Liver (tissue), 9 donors: ENCODE data around the gene LRPPRC. TPM values are rescaled to one million over a fixed set of nuclear protein-coding genes. Genes with fewer than 3 reads are reported as not detected.

Source experiments
- DNase-seq: peaks from one replicate; pipeline ENCODE4 v3.0.0-alpha.2; 2017; ENCODE audit warnings: low spot score
- H3K27ac ChIP-seq, 2 donors: one replicate each; pipeline ENCODE4 v1.7.0; 2013; ENCODE audit warnings: inconsistent platforms in 2 of 2, low read length in 2 of 2, control low read depth in 1 of 2, low read depth in 1 of 2, mild to moderate bottlenecking in 1 of 2
- H3K27me3 ChIP-seq, 4 donors: one replicate each; pipeline versions ENCODE4 v1.6.1 to v1.7.0; 2013; ENCODE audit warnings: low read length in 3 of 4, inconsistent platforms in 1 of 4, mild to moderate bottlenecking in 1 of 4, moderate library complexity in 1 of 4; ENCODE audit not compliant: control insufficient read depth in 4 of 4, insufficient read depth in 4 of 4
- H3K36me3 ChIP-seq, 4 donors: one replicate each; pipeline versions ENCODE4 v1.6.1 to v1.7.0; 2013; ENCODE audit warnings: low read length in 3 of 4, mild to moderate bottlenecking in 3 of 4, low read depth in 1 of 4, moderate library complexity in 1 of 4; ENCODE audit not compliant: control insufficient read depth in 4 of 4, insufficient read depth in 3 of 4
- H3K4me1 ChIP-seq, 4 donors: one replicate each; pipeline versions ENCODE4 v1.6.1 to v1.7.0; 2013; ENCODE audit warnings: low read length in 3 of 4, mild to moderate bottlenecking in 3 of 4, moderate library complexity in 1 of 4; ENCODE audit not compliant: control insufficient read depth in 4 of 4, insufficient read depth in 4 of 4
- H3K4me3 ChIP-seq, 3 donors: one replicate each; pipeline versions ENCODE4 v1.6.1 to v1.7.0; 2013; ENCODE audit warnings: low read length in 3 of 3, control low read depth in 1 of 3, low read depth in 1 of 3, mild to moderate bottlenecking in 1 of 3
- H3K9ac ChIP-seq, 2 donors: one replicate each; pipeline ENCODE4 v1.7.0; 2013; ENCODE audit warnings: low read length in 2 of 2, mild to moderate bottlenecking in 2 of 2, moderate library complexity in 2 of 2, control low read depth in 1 of 2, low read depth in 1 of 2
- H3K9me3 ChIP-seq, 4 donors: one replicate each; pipeline versions ENCODE4 v1.6.1 to v1.7.0; 2013; ENCODE audit warnings: low read length in 3 of 4; ENCODE audit not compliant: control insufficient read depth in 4 of 4
- ATF3 ChIP-seq: IDR thresholded peaks from 2 replicates; pipeline ENCODE4 v1.6.1; 2016; ENCODE audit warnings: antibody characterized with exemption
- EGR1 ChIP-seq, 2 donors: IDR thresholded peaks; 2 replicates each; pipeline ENCODE4 v1.6.1; 2016 to 2018; ENCODE audit warnings: antibody characterized with exemption in 2 of 2, low read depth in 2 of 2
- FOXA1 ChIP-seq: IDR thresholded peaks from 2 replicates; pipeline ENCODE4 v1.6.1; 2016; ENCODE audit warnings: antibody characterized with exemption
- FOXA2 ChIP-seq: IDR thresholded peaks from 2 replicates; pipeline ENCODE4 v1.6.1; 2016; ENCODE audit warnings: antibody characterized with exemption
- GABPA ChIP-seq, 2 donors: IDR thresholded peaks in 1 of 2; conservative IDR thresholded peaks in 1 of 2; 2 replicates each; pipeline ENCODE4 v1.6.1; 2016; ENCODE audit warnings: antibody characterized with exemption in 2 of 2, mild to moderate bottlenecking in 1 of 2, moderate library complexity in 1 of 2
- HNF4A ChIP-seq, 2 donors: conservative IDR thresholded peaks; 2 replicates each; pipeline ENCODE4 v1.6.1; 2016; ENCODE audit warnings: antibody characterized with exemption in 2 of 2, mild to moderate bottlenecking in 2 of 2
- HNF4G ChIP-seq: IDR thresholded peaks from 2 replicates; pipeline ENCODE4 v1.6.1; 2016; ENCODE audit warnings: antibody characterized with exemption
- JUND ChIP-seq, 2 donors: IDR thresholded peaks; 2 replicates each; pipeline ENCODE4 v1.6.1; 2016; ENCODE audit warnings: antibody characterized with exemption in 2 of 2
- NR2F2 ChIP-seq: IDR thresholded peaks from 2 replicates; pipeline ENCODE4 v1.6.1; 2016; ENCODE audit warnings: antibody characterized with exemption
- RAD21 ChIP-seq, 2 donors: IDR thresholded peaks; 2 replicates each; pipeline ENCODE4 v1.6.1; 2016; ENCODE audit warnings: antibody characterized with exemption in 2 of 2, mild to moderate bottlenecking in 2 of 2
- RXRA ChIP-seq, 2 donors: IDR thresholded peaks; 2 replicates each; pipeline ENCODE4 v1.6.1; 2017 to 2018; ENCODE audit warnings: antibody characterized with exemption in 2 of 2, mild to moderate bottlenecking in 1 of 2
- SP1 ChIP-seq: IDR thresholded peaks from 2 replicates; pipeline ENCODE4 v1.6.1; 2018; ENCODE audit warnings: antibody characterized with exemption, mild to moderate bottlenecking
- TAF1 ChIP-seq: conservative IDR thresholded peaks from 2 replicates; pipeline ENCODE4 v1.6.1; 2016; ENCODE audit warnings: antibody characterized with exemption, mild to moderate bottlenecking
- YY1 ChIP-seq: IDR thresholded peaks from 2 replicates; pipeline ENCODE4 v1.6.1; 2016; ENCODE audit warnings: antibody characterized with exemption, mild to moderate bottlenecking
- WGBS: extraction: QIAGEN DNeasy Blood & Tissue Kit; methylation state at CpG from one replicate; pipeline ENCODE4 v1.1.7; 2013; 5-methylcytosine and 5-hydroxymethylcytosine counted together
- polyA plus RNA-seq, 2 donors: library from polyadenylated mRNA; stranded (reverse) in 1 of 2; unstranded in 1 of 2; fragments of 200-250 nt in 1 of 2; fragments of >200 nt in 1 of 2; fragmentation: Nextera tagmentation in 1 of 2; extraction: Ambion mirVana in 1 of 2; gene quantifications; one replicate each; pipeline versions ENCODE4 v1.2.1 to v1.2.3, GENCODE V29; 2013 to 2015
- total RNA-seq, 2 donors: library from RNA; depleted of rRNA; stranded (reverse); fragments of >200 nt; gene quantifications; one replicate each; pipeline ENCODE4 v1.2.3, GENCODE V29; 2014
- TF ChIP-seq, protein P1 (sequence below): IDR thresholded peaks from 2 replicates; pipeline ENCODE4 v1.6.1; 2016; ENCODE audit warnings: antibody characterized with exemption
- TF ChIP-seq, protein P2 (sequence below): IDR thresholded peaks from 2 replicates; pipeline ENCODE4 v1.6.1; 2016; ENCODE audit warnings: antibody characterized with exemption, mild to moderate bottlenecking
- TF ChIP-seq, protein P3 (sequence below): fragments of 150-350 bp; IDR thresholded peaks from 2 replicates; pipeline ENCODE4 v1.5.1; 2017; ENCODE audit warnings: improper control_type of control experiment, low read depth, low read length; ENCODE audit not compliant: missing input control
- TF ChIP-seq, protein P4 (sequence below): IDR thresholded peaks from 2 replicates; pipeline ENCODE4 v1.6.1; 2016; ENCODE audit warnings: antibody characterized with exemption
- donor health status: healthy.
- donor health status: healthy.
- donor health status: healthy.
- donor health status: healthy.
- donor health status: healthy.

The LRPPRC gene
- total and polyA plus RNA-seq, 4 donors: 24.5 to 62.3 (median 34.4) TPM

DNA sequence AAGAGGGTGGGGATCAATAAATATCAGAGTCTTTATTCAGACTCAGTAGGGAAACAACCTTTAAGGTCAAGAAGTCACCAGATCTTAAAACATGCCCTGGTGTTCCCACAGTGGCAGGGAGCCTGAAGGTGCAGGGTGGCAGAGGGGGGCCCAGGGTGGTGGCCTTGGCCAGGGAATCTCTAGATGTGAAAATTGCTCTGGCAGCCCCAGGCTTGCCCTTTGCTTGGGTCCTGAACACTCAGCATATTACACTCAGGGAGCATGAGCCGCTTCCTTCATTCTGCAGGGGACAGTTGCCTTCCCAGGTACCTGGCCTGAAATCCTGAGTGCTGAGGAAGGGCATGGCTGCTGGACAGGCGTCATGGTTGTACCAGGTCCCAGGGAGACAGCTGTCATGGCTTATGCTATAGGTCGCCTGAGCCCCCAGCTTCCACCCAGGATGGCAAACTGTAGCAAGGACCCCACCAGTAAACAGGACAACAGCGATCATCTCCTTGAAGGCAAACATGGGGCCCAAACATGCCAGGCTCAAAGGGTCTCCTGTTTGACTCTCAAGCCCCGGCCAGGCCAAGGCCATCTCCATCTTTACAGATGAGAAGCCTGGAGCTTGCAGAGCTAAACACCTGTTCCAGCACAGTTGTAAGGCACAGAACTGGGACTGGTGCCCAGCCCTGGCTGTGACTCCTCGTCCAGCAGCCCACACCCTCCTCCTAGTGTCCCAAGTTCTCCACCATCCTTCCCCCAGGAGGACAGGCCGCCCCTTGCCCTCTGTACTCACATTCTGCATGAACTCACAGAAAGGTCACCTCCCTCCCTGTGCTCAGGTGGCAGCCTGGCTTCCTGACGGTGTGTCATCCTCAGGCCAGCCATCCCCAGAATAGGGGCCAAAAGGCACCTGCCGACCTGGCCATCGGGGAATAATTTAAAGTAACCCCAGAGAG, 142.4 kb downstream of the LRPPRC start:
- TF ChIP-seq YY1: no peak
- TF ChIP-seq, protein P1, sequence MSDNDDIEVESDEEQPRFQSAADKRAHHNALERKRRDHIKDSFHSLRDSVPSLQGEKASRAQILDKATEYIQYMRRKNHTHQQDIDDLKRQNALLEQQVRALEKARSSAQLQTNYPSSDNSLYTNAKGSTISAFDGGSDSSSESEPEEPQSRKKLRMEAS: no peak
- no peak for TF ChIP-seq FOXA2
- no peak for TF ChIP-seq GABPA (IDR thresholded peaks at IDR 0.05 in 1 of 2, conservative IDR thresholded peaks at IDR 0.05 in 1 of 2)
- no peak for TF ChIP-seq FOXA1
- no peak for TF ChIP-seq HNF4G
- peak in 1 of 2 donors; percentile 22 for TF ChIP-seq RAD21 (IDR thresholded peaks at IDR 0.05)
- TF ChIP-seq RXRA (IDR thresholded peaks at IDR 0.05): peak; percentile 42 to 80
- TF ChIP-seq, protein P2, sequence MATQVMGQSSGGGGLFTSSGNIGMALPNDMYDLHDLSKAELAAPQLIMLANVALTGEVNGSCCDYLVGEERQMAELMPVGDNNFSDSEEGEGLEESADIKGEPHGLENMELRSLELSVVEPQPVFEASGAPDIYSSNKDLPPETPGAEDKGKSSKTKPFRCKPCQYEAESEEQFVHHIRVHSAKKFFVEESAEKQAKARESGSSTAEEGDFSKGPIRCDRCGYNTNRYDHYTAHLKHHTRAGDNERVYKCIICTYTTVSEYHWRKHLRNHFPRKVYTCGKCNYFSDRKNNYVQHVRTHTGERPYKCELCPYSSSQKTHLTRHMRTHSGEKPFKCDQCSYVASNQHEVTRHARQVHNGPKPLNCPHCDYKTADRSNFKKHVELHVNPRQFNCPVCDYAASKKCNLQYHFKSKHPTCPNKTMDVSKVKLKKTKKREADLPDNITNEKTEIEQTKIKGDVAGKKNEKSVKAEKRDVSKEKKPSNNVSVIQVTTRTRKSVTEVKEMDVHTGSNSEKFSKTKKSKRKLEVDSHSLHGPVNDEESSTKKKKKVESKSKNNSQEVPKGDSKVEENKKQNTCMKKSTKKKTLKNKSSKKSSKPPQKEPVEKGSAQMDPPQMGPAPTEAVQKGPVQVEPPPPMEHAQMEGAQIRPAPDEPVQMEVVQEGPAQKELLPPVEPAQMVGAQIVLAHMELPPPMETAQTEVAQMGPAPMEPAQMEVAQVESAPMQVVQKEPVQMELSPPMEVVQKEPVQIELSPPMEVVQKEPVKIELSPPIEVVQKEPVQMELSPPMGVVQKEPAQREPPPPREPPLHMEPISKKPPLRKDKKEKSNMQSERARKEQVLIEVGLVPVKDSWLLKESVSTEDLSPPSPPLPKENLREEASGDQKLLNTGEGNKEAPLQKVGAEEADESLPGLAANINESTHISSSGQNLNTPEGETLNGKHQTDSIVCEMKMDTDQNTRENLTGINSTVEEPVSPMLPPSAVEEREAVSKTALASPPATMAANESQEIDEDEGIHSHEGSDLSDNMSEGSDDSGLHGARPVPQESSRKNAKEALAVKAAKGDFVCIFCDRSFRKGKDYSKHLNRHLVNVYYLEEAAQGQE: no peak
- TF ChIP-seq, protein P3, sequence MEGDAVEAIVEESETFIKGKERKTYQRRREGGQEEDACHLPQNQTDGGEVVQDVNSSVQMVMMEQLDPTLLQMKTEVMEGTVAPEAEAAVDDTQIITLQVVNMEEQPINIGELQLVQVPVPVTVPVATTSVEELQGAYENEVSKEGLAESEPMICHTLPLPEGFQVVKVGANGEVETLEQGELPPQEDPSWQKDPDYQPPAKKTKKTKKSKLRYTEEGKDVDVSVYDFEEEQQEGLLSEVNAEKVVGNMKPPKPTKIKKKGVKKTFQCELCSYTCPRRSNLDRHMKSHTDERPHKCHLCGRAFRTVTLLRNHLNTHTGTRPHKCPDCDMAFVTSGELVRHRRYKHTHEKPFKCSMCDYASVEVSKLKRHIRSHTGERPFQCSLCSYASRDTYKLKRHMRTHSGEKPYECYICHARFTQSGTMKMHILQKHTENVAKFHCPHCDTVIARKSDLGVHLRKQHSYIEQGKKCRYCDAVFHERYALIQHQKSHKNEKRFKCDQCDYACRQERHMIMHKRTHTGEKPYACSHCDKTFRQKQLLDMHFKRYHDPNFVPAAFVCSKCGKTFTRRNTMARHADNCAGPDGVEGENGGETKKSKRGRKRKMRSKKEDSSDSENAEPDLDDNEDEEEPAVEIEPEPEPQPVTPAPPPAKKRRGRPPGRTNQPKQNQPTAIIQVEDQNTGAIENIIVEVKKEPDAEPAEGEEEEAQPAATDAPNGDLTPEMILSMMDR: no peak
- TF ChIP-seq TAF1: no peak
- no peak for TF ChIP-seq JUND (IDR thresholded peaks at IDR 0.05)
- TF ChIP-seq, protein P4, sequence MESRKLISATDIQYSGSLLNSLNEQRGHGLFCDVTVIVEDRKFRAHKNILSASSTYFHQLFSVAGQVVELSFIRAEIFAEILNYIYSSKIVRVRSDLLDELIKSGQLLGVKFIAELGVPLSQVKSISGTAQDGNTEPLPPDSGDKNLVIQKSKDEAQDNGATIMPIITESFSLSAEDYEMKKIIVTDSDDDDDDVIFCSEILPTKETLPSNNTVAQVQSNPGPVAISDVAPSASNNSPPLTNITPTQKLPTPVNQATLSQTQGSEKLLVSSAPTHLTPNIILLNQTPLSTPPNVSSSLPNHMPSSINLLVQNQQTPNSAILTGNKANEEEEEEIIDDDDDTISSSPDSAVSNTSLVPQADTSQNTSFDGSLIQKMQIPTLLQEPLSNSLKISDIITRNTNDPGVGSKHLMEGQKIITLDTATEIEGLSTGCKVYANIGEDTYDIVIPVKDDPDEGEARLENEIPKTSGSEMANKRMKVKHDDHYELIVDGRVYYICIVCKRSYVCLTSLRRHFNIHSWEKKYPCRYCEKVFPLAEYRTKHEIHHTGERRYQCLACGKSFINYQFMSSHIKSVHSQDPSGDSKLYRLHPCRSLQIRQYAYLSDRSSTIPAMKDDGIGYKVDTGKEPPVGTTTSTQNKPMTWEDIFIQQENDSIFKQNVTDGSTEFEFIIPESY: no peak
- TF ChIP-seq HNF4A (conservative IDR thresholded peaks at IDR 0.05): peak in 1 of 2 donors; percentile 43
- TF ChIP-seq ATF3: no peak
- no peak for TF ChIP-seq EGR1 (IDR thresholded peaks at IDR 0.05; ENCODE audit: low read depth in 2 of 2)
- no peak for TF ChIP-seq NR2F2
- peak; percentile 49 for TF ChIP-seq SP1
- H3K9ac ChIP-seq: no peak overlapping the region
- no peaks in the 10 kb centered on the region for H3K27me3 ChIP-seq
- WGBS: 57% methylated on average over 10 of the region's 10 CpGs
- H3K4me3 ChIP-seq: no peak overlapping the region
- H3K36me3 ChIP-seq: peaks cover 6 to 36% (median 28%) of the 10 kb centered on the region in 4 donors
- no peaks in the 10 kb centered on the region for H3K9me3 ChIP-seq
- peaks cover 0 to 34% (median 9%) of the 10 kb centered on the region in 4 donors for H3K4me1 ChIP-seq
- no peak overlapping the region for H3K27ac ChIP-seq
- DNase-seq: no peak
